Aorta (tissue), 5 donors: Measurements from ENCODE around the gene IGFN1. TPM values are rescaled to one million over a fixed set of nuclear protein-coding genes. Genes with fewer than 3 reads are reported as not detected.

ENCODE experiments used
- ATAC-seq: fragments of 200-7000 bp; cut with Tn5 transposase; one replicate; pipeline ENCODE4 v1.9.1; 2022; ENCODE audit warnings: moderate library complexity; ENCODE audit not compliant: low FRiP score
- DNase-seq, 2 donors: peaks; one replicate each; pipeline ENCODE4 v3.0.0-alpha.2; 2020
- H3K27ac ChIP-seq, 2 donors: one replicate each; pipeline ENCODE4 v1.5.1; 2013; ENCODE audit warnings: low read length in 2 of 2, mild to moderate bottlenecking in 2 of 2, moderate library complexity in 2 of 2, control low read depth in 1 of 2, inconsistent platforms in 1 of 2, low read depth in 1 of 2
- H3K27me3 ChIP-seq, 2 donors: one replicate each; pipeline ENCODE4 v1.6.1; 2013; ENCODE audit warnings: control low read depth in 1 of 2, low read length in 1 of 2, mild to moderate bottlenecking in 1 of 2, moderate library complexity in 1 of 2; ENCODE audit not compliant: insufficient read depth in 2 of 2, control insufficient read depth in 1 of 2
- H3K36me3 ChIP-seq, 2 donors: one replicate each; pipeline ENCODE4 v1.6.1; 2013; ENCODE audit warnings: control low read depth in 1 of 2, low read length in 1 of 2, mild to moderate bottlenecking in 1 of 2; ENCODE audit not compliant: insufficient read depth in 2 of 2, control insufficient read depth in 1 of 2
- H3K4me1 ChIP-seq, 2 donors: one replicate each; pipeline ENCODE4 v1.6.1; 2013; ENCODE audit warnings: low read length in 2 of 2, control low read depth in 1 of 2, mild to moderate bottlenecking in 1 of 2, moderate library complexity in 1 of 2; ENCODE audit not compliant: insufficient read depth in 2 of 2, control insufficient read depth in 1 of 2
- H3K4me3 ChIP-seq, 2 donors: one replicate each; pipeline ENCODE4 v1.5.1; 2013; ENCODE audit warnings: low read length in 2 of 2, control low read depth in 1 of 2, mild to moderate bottlenecking in 1 of 2
- H3K9me3 ChIP-seq: one replicate; pipeline ENCODE4 v1.6.1; 2013; ENCODE audit warnings: mild to moderate bottlenecking, low read length; ENCODE audit not compliant: control insufficient read depth
- WGBS, 2 donors: extraction: QIAGEN DNeasy Blood & Tissue Kit; methylation state at CpG; one replicate each; pipeline ENCODE4 v1.1.7; 2013; 5-methylcytosine and 5-hydroxymethylcytosine counted together
- intact Hi-C, 2 donors: fragments of 100-400 bp; cut with DNase I; formaldehyde crosslinking; loops; one replicate each; pipeline versions ENCODE4 v1.14.2 to v1.15.0; 2022
- polyA plus RNA-seq, 2 donors: library from polyadenylated mRNA; stranded (reverse); fragments of 200-250 nt; gene quantifications; one replicate each; pipeline ENCODE4 v1.2.3, GENCODE V29; 2013
- total RNA-seq, 2 donors: library from RNA; stranded (reverse); fragmentation: NEBNext Ultra II Directional; extraction: Animal tissue kit (Norgen Biotek cat#: 25700); gene quantifications; one replicate each; pipeline ENCODE4 v1.2.1, GENCODE V29; 2021
- donor health status: healthy with polysubstance abuse.
- donor health status: Bipolar disorder and iron deficiency.
- donor health status: DM: no; HTN: no; CAD: no.
- donor health status: DM: no; HTN: no; CAD: no.
- donor health status: DM: yes; HTN: yes; CAD: no.

Gene IGFN1
- total and polyA plus RNA-seq, 4 donors, result 0.03 to 0.50 (median 0.16) TPM

GRCh38 chr1:201145816-201146215 lies 44.8 kb upstream of the IGFN1 start:
- Histone ChIP-seq H3K9me3 (no peaks in the 10 kb centered on the region), H3K36me3 (peaks cover 0 to 5% of the 10 kb centered on the region in 2 donors), H3K4me1 (no peaks in the 10 kb centered on the region), H3K27me3 (no peaks in the 10 kb centered on the region), H3K27ac (no peak overlapping the region), H3K4me3 (no peak overlapping the region)
- intact Hi-C loops, result no loop called here
- no peak for ATAC-seq
- no peak for DNase-seq
- 93% methylated on average over 7 of the region's 7 CpGs for WGBS, 2 donors

DNA sequence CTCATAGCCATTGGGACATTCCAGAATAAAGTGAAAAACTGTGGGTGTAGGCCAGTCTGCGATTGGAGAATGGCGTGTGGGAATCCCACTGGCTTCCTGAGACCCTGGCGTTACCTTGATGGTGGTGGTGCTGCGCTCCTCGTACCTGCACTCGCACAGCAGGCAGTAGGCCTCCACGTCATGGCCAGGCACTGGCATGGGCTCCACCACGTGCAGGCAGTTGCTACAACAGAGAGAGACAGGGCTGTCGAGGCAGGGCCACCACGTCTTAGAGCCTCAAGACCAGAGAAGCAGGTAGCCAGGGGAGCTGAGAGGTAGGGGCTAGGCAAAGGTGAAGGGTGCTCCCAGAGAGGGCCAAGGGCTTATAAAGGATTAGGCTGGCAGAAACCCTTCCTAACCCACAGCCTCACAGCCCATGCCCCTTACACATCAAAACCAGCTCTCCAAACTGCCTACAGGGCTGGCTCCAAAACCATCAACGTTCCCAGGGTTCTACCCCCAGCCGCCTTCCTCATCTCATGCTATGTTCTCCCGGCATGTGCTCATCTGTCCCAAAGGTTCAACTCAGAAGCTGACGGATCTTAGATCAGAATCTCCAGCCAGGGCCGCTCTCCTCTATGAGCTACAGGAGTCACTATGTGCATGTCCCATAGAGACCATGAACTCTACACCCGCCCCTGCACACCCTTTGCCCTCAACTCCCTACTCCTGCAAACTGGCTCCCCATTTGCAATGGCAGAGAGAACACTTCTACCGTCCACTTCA lies 43.8 kb upstream of the IGFN1 start:
- 85 to 91% methylated on average over 17 of the region's 17 CpGs for WGBS, 2 donors
- intact Hi-C loops, result no loop called here

GRCh38 chr1:201147396-201148015 lies 43.1 kb upstream of the IGFN1 start:
- Histone ChIP-seq H3K36me3 (peaks cover 0 to 5% of the 10 kb centered on the region in 2 donors), H3K4me3 (no peak overlapping the region), H3K4me1 (no peaks in the 10 kb centered on the region), H3K27ac (no peak overlapping the region), H3K27me3 (no peaks in the 10 kb centered on the region), H3K9me3 (no peaks in the 10 kb centered on the region)
- ATAC-seq, result no peak
- intact Hi-C loops, result no loop called here
- DNase-seq, result no peak
- WGBS, 2 donors, result 91 to 93% methylated on average over 12 to 13 of the region's 13 CpGs

More for the DNA sequence above, 43.8 kb upstream of the IGFN1 start:
- H3K4me1 ChIP-seq, result no peaks in the 10 kb centered on the region
- H3K4me3 ChIP-seq, result no peak overlapping the region
- no peak for ATAC-seq
- H3K27me3 ChIP-seq, result no peaks in the 10 kb centered on the region
- H3K36me3 ChIP-seq, result peaks cover 0 to 5% of the 10 kb centered on the region in 2 donors
- no peak for DNase-seq
- H3K9me3 ChIP-seq, result no peaks in the 10 kb centered on the region
- H3K27ac ChIP-seq, result no peak overlapping the region

- no peaks in the 10 kb centered on the region for H3K27me3 ChIP-seq
- DNase-seq, result peak in 1 of 2 donors; percentile 5
- no peak overlapping the region for H3K27ac ChIP-seq
- no peaks in the 10 kb centered on the region for H3K9me3 ChIP-seq
- no peak for ATAC-seq
- no peaks in the 10 kb centered on the region for H3K4me1 ChIP-seq
- peaks cover 0 to 1% of the 10 kb centered on the region in 2 donors for H3K36me3 ChIP-seq
- intact Hi-C loops, result no loop called here
- H3K4me3 ChIP-seq, result no peak overlapping the region
- WGBS, 2 donors, result 76 to 77% methylated on average over 4 of the region's 4 CpGs
These were observed 41.2 kb upstream of the IGFN1 start for GRCh38 chr1:201149400-201149799.

DNA sequence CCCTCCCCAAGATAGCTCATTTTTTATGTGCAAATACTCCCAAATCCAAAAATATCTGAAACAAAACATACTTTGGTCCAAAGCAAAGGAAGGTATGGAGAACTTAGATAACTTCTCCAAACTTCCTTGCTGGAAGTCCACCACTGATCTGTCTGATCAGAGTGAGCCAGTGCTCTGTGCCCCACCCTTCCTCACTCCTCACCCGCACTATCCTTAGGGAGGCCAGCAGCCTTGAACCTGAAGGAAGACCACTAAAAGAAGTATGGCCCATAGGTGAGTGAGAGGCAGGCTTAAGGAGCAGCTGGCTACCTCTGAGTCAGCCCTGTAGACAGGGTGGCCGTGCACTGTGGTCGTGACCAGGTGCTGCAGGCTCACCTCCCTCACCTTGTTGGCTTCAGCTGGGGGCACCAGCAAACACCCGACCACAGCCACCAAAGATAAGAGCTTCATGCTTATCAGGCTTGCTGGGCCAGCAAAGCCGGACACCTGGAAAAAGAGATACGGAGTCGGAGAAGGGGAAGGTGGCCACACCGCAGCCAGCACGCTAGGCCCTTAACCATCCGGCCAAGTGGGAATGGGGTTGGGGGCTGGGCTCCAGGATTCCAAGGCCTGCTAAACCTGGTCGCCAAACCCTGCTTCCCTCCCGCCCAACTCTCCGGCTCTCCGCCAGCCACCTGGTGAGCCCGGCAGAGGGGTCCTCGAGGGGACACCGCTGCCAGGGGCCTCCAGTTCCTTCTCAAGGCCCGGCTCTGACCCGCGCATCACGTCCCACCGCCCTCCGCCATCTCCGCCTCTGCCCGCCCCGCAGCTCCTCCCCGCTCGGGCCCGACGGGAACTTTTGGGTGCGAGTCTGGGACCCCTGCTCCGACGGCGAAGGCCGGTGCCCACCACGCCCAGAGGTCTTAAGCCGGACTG lies 36.9 kb upstream of the IGFN1 start:
- peak overlapping the region; percentile 57 to 97 for H3K4me3 ChIP-seq
- ATAC-seq (peak; percentile 90), DNase-seq (no peak)
- H3K9me3 ChIP-seq, result no peaks in the 10 kb centered on the region
- no peak overlapping the region for H3K27ac ChIP-seq
- no peaks in the 10 kb centered on the region for H3K27me3 ChIP-seq
- WGBS, 2 donors, result 2 to 3% methylated on average over 37 of the region's 37 CpGs
- H3K36me3 ChIP-seq, result no peaks in the 10 kb centered on the region
- intact Hi-C loops, result loop anchor here in 1 of 2 donors (2.0 kb wide), 1 partner anchor 17 kb away; no protein-coding TSS in a partner anchor
- no peaks in the 10 kb centered on the region for H3K4me1 ChIP-seq

DNA sequence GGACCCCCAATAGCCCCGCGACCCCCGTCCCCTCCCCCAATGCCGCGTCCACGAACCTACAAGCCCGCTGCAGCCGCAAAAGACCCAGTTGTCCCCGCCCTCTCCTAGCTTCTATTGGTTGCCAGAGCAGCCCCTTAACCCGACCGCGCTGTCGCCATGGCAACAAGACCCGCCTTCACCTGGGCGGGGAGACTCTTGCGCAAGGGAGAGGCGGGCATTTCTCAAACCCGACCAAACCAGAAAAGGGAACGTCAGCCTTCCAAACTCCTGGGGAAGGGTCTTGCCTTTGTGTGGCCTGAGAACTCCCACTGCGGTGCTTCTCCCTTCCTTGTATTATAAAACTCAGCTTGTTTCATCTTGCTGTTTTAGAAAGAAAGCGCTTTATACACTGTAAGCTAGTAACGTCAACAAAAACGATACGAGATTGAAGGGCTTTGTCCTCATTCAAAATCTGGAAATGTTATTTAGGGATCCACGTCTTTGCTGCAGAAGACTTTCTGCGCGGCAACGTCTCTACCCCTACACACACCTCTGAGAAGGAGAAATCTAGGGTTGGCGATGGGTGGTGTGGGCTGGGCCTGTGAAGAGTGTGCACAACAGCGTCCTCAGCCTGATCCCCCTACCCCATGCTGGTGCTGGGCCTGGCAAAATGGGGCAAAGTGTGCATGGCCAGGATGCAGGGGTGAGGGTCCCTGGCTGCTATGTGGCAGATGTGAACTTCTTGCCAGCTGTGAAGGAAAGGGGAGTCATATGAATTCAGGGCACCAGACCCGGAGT lies 36.0 kb upstream of the IGFN1 start, which contains the start of gene TMEM9:
TMEM9 (minus strand) TSS at position 86 of the 777 bp plus-strand sequence. CDS start 551 bp downstream, outside the sequence.
- H3K4me1 ChIP-seq, result no peaks in the 10 kb centered on the region
- intact Hi-C loops, result loop anchor here in 1 of 2 donors (2.0 kb wide), 1 partner anchor 16 kb away; no protein-coding TSS in a partner anchor
- no peaks in the 10 kb centered on the region for H3K27me3 ChIP-seq
- peak within 1 kb of the TSS; percentile 57 to 97 for H3K4me3 ChIP-seq
- H3K9me3 ChIP-seq, result no peaks in the 10 kb centered on the region
- no peaks in the 10 kb centered on the region for H3K36me3 ChIP-seq
- peak; percentile 98 to 99 for DNase-seq
- H3K27ac ChIP-seq, result no peak within 1 kb of the TSS
- peak; percentile 98 for ATAC-seq
- 6% methylated on average over 31 of the region's 31 CpGs for WGBS, 2 donors

DNA sequence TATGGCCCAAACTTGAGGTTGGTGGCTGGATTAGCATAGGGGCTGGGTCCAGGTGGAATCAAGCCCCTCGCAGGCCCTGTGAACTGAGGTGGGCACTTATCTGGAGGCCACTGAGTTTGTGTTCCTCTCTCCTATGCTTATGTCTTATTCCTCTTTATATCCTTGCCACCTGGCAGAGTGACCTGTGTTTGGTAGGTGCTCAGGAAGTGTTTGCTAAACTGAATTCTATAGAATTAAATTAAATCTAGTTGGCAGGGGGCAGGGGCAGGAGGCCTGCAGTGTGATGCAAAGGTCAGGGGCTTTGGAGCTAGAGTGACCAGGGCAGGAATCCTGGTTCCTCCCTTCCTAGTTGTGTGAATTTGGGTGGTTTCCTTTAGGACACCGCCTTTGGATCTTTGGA lies 35.3 kb upstream of the IGFN1 start:
- Histone ChIP-seq H3K9me3 (no peaks in the 10 kb centered on the region), H3K4me1 (no peaks in the 10 kb centered on the region), H3K4me3 (no peak overlapping the region), H3K36me3 (no peaks in the 10 kb centered on the region), H3K27ac (no peak overlapping the region), H3K27me3 (no peaks in the 10 kb centered on the region)
- ATAC-seq, result no peak
- 89 to 93% methylated on average over 2 of the region's 2 CpGs for WGBS, 2 donors
- no peak for DNase-seq
- intact Hi-C loops, result loop anchor here in 1 of 2 donors (2.0 kb wide), 1 partner anchor 15 kb away; no protein-coding TSS in a partner anchor

DNA sequence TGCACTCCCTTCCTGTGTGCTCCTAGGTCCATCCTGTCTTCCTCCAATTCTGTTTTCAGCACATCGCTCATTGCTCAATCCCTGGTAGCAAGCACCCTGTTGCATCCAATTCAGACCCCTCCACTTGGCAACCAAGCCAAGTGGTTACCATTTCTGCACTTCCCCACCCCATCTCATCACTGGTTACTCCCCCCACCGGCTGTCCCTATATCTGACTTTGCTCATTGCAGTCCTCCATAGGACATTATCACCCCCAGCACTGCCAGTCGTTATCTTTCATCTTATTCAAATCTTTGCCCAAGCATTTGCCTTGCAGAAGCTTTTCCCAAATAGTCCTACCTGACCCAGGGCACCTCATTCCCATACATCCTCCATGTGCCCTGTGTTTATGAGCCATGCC lies 34.3 kb upstream of the IGFN1 start:
- 87 to 92% methylated on average over 3 of the region's 3 CpGs for WGBS, 2 donors

More for the DNA sequence above, 34.3 kb upstream of the IGFN1 start:
- H3K4me1 ChIP-seq, result no peaks in the 10 kb centered on the region
- H3K36me3 ChIP-seq, result no peaks in the 10 kb centered on the region
- intact Hi-C loops, result no loop called here
- no peak for ATAC-seq
- peak in 1 of 2 donors; percentile 3 for DNase-seq
- H3K27ac ChIP-seq, result no peak overlapping the region
- no peaks in the 10 kb centered on the region for H3K27me3 ChIP-seq
- H3K4me3 ChIP-seq, result no peak overlapping the region
- no peaks in the 10 kb centered on the region for H3K9me3 ChIP-seq
